WTC11 (cell line): ENCODE measurements around the gene MYCBP2. TPM values are rescaled to one million over a fixed set of nuclear protein-coding genes. Genes with fewer than 3 reads are reported as not detected.
A peak's percentile ranks its signal among the peaks of the same experiment; 100 is the strongest.

Experiments
- ATAC-seq: fragments of 200-7000 bp; cut with Tn5 transposase; 2 replicates; pipeline ENCODE4 v1.10.0; 2021; ENCODE audit warnings: mild to moderate bottlenecking, moderate library complexity
- CTCF ChIA-PET: fragments of 300-600 bp; sonication (Branson Sonifier 250); formaldehyde crosslinking; loops from one replicate; lab custom pipeline; 2021; ENCODE audit warnings: antibody characterized with exemption; lab: Charles Lee
- POLR2A ChIA-PET: fragments of 350-600 bp; sonication (Branson Sonifier 250); formaldehyde crosslinking; loops from one replicate; lab custom pipeline; 2021; ENCODE audit warnings: antibody characterized with exemption; lab: Charles Lee
- DNase-seq: peaks from one replicate; pipeline ENCODE4 v3.0.0; 2021; ENCODE audit warnings: low spot score
- H3K27ac Mint-ChIP-seq: 2 replicates; pipeline ENCODE4 v1.8.0; 2021; ENCODE audit warnings: mixed read lengths
- H3K27me3 Mint-ChIP-seq: 2 replicates; pipeline ENCODE4 v1.8.0; 2021; ENCODE audit warnings: low read depth, mild to moderate bottlenecking, moderate library complexity, mixed read lengths
- H3K36me3 Mint-ChIP-seq: 2 replicates; pipeline ENCODE4 v1.8.0; 2021; ENCODE audit warnings: mixed read lengths
- H3K4me1 Mint-ChIP-seq: 2 replicates; pipeline ENCODE4 v1.8.0; 2022; ENCODE audit warnings: mixed read lengths
- H3K4me3 Mint-ChIP-seq: 2 replicates; pipeline ENCODE4 v1.8.0; 2021; ENCODE audit warnings: mild to moderate bottlenecking, moderate library complexity, mixed read lengths
- H3K9me3 Mint-ChIP-seq: 2 replicates; pipeline ENCODE4 v1.8.0; 2021; ENCODE audit warnings: mixed read lengths
- ATF1 ChIP-seq: sonication (generic); formaldehyde crosslinking; IDR thresholded peaks from 2 replicates; pipeline ENCODE4 v1.8.1; 2023; ENCODE audit warnings: mild to moderate bottlenecking, moderate library complexity, missing genetic modification reagents
- CREB1 ChIP-seq: sonication (generic); formaldehyde crosslinking; IDR thresholded peaks from 2 replicates; pipeline ENCODE4 v1.8.0; 2023; ENCODE audit warnings: mild to moderate bottlenecking, missing genetic modification reagents
- EMX1 ChIP-seq: fragments of 250-450 bp; sonication (Bioruptor Pico); IDR thresholded peaks from 2 replicates; pipeline ENCODE4 v1.8.0; 2021; ENCODE audit warnings: mild to moderate bottlenecking
- ESRRA ChIP-seq: sonication (generic); formaldehyde crosslinking; IDR thresholded peaks from 2 replicates; pipeline ENCODE4 v1.8.1; 2022; ENCODE audit warnings: mild to moderate bottlenecking, missing genetic modification reagents, borderline replicate concordance
- FOXP1 ChIP-seq: sonication (generic); formaldehyde crosslinking; IDR thresholded peaks from 2 replicates; pipeline ENCODE4 v1.8.0; 2022; ENCODE audit warnings: missing genetic modification reagents, mild to moderate bottlenecking, moderate library complexity, borderline replicate concordance
- GTF2I ChIP-seq: fragments of 250-450 bp; sonication (Bioruptor Pico); conservative IDR thresholded peaks from 2 replicates; pipeline ENCODE4 v1.4.0; 2021; ENCODE audit warnings: mild to moderate bottlenecking
- MXD4 ChIP-seq: fragments of 250-450 bp; sonication (Bioruptor Pico); IDR thresholded peaks from 2 replicates; pipeline ENCODE4 v1.8.0; 2021; ENCODE audit warnings: mild to moderate bottlenecking, moderate library complexity, borderline replicate concordance
- NFE2L1 ChIP-seq: sonication (generic); formaldehyde crosslinking; IDR thresholded peaks from 2 replicates; pipeline ENCODE4 v1.8.1; 2023; ENCODE audit warnings: missing genetic modification reagents
- NR1H2 ChIP-seq: sonication (generic); formaldehyde crosslinking; IDR thresholded peaks from 2 replicates; pipeline ENCODE4 v1.9.0; 2021; ENCODE audit warnings: mild to moderate bottlenecking, moderate library complexity, missing genetic modification reagents
- TCF7 ChIP-seq: sonication (generic); formaldehyde crosslinking; IDR thresholded peaks from 2 replicates; pipeline ENCODE4 v1.8.0; 2022; ENCODE audit warnings: mild to moderate bottlenecking, low read depth, missing genetic modification reagents, moderate library complexity
- TEAD4 ChIP-seq: sonication (generic); formaldehyde crosslinking; IDR thresholded peaks from 2 replicates; pipeline ENCODE4 v1.8.0; 2022; ENCODE audit warnings: mild to moderate bottlenecking, missing genetic modification reagents
- ZBTB21 ChIP-seq: sonication (generic); formaldehyde crosslinking; IDR thresholded peaks from 2 replicates; pipeline ENCODE4 v1.8.1; 2023; ENCODE audit warnings: mild to moderate bottlenecking, missing genetic modification reagents, borderline replicate concordance
- ZNF219 ChIP-seq: sonication (generic); formaldehyde crosslinking; IDR thresholded peaks from 2 replicates; pipeline ENCODE4 v1.8.0; 2023; ENCODE audit warnings: missing genetic modification reagents, mild to moderate bottlenecking, borderline replicate concordance
- ZNF263 ChIP-seq: sonication (generic); formaldehyde crosslinking; IDR thresholded peaks from 2 replicates; pipeline ENCODE4 v1.8.1; 2022; ENCODE audit warnings: low read depth, mild to moderate bottlenecking, moderate library complexity, missing genetic modification reagents
- total RNA-seq: library from RNA; stranded (reverse); gene quantifications from 3 replicates; pipeline ENCODE4 v1.2.3, GENCODE V29; 2021
- TF ChIP-seq, protein P1 (sequence below): sonication (generic); formaldehyde crosslinking; IDR thresholded peaks from 2 replicates; pipeline ENCODE4 v1.8.0; 2023; ENCODE audit warnings: missing genetic modification reagents, mild to moderate bottlenecking, borderline replicate concordance
- TF ChIP-seq, protein P2 (sequence below): sonication (generic); formaldehyde crosslinking; IDR thresholded peaks from 2 replicates; pipeline ENCODE4 v1.8.0; 2022; ENCODE audit warnings: mild to moderate bottlenecking, missing genetic modification reagents
- TF ChIP-seq, protein P3 (sequence below): sonication (generic); formaldehyde crosslinking; conservative IDR thresholded peaks from 2 replicates; pipeline ENCODE4 v1.8.1; 2022; ENCODE audit warnings: mild to moderate bottlenecking, missing genetic modification reagents
- TF ChIP-seq, protein P4 (sequence below): sonication (generic); formaldehyde crosslinking; IDR thresholded peaks from 2 replicates; pipeline ENCODE4 v1.8.1; 2022; ENCODE audit warnings: mild to moderate bottlenecking, missing genetic modification reagents, moderate library complexity, borderline replicate concordance

MYCBP2 gene
- total RNA-seq, 1 experiment from 2014 or later = 54.3 TPM

DNA sequence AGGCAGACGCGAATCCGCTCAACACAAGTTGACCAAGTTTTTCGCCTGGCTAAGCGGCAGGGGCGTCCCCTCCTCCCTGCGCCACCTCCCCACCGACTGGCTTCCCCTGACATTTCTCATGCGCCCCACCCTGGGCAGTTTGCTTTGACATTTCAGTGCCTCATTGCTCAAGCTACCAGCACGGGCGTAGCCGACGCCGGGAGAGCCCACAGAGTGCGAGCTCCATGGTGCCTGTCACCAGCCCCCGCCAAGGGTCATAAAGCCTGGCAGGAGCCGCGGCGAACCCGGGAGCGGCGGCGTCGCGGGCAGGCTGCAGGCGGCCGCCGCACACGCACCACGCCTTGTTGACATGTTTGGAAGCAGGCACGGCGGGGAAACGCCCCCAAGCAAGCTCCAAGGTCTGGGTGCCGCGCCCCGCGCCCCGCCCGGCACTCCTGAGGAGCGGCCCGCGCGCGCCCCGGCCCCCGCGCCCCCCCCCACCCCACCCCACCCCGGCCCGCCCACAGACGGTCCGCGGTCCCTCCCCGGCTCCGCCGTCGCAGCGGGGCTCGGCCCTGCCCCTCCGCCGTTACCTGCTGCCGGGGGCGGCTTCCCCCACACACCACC, 300.5 kb downstream of the MYCBP2 start (continued):
- TF ChIP-seq ZNF219 (no peak), MXD4 (CRISPR knock-in tag) (no peak), TCF7 (no peak), FOXP1 (CRISPR knock-in tag) (peak; percentile 51; the same call in 1 of the 2 replicates), ATF1 (CRISPR knock-in tag) (no peak), GTF2I (CRISPR knock-in tag) (no peak), ZNF263 (CRISPR knock-in tag) (no peak), NFE2L1 (0 out of 2 replicates have a peak, but pooled peaks have one; percentile 33), NR1H2 (CRISPR knock-in tag) (no peak), EMX1 (CRISPR knock-in tag) (no peak), TEAD4 (CRISPR knock-in tag) (no peak), ZBTB21 (CRISPR knock-in tag) (no peak), ESRRA (CRISPR knock-in tag) (no peak)
- TF ChIP-seq, protein P1, sequence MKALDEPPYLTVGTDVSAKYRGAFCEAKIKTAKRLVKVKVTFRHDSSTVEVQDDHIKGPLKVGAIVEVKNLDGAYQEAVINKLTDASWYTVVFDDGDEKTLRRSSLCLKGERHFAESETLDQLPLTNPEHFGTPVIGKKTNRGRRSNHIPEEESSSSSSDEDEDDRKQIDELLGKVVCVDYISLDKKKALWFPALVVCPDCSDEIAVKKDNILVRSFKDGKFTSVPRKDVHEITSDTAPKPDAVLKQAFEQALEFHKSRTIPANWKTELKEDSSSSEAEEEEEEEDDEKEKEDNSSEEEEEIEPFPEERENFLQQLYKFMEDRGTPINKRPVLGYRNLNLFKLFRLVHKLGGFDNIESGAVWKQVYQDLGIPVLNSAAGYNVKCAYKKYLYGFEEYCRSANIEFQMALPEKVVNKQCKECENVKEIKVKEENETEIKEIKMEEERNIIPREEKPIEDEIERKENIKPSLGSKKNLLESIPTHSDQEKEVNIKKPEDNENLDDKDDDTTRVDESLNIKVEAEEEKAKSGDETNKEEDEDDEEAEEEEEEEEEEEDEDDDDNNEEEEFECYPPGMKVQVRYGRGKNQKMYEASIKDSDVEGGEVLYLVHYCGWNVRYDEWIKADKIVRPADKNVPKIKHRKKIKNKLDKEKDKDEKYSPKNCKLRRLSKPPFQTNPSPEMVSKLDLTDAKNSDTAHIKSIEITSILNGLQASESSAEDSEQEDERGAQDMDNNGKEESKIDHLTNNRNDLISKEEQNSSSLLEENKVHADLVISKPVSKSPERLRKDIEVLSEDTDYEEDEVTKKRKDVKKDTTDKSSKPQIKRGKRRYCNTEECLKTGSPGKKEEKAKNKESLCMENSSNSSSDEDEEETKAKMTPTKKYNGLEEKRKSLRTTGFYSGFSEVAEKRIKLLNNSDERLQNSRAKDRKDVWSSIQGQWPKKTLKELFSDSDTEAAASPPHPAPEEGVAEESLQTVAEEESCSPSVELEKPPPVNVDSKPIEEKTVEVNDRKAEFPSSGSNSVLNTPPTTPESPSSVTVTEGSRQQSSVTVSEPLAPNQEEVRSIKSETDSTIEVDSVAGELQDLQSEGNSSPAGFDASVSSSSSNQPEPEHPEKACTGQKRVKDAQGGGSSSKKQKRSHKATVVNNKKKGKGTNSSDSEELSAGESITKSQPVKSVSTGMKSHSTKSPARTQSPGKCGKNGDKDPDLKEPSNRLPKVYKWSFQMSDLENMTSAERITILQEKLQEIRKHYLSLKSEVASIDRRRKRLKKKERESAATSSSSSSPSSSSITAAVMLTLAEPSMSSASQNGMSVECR (CRISPR knock-in tag) = peak; percentile 44; the same call in 1 of the 2 replicates
- TF ChIP-seq, protein P2, sequence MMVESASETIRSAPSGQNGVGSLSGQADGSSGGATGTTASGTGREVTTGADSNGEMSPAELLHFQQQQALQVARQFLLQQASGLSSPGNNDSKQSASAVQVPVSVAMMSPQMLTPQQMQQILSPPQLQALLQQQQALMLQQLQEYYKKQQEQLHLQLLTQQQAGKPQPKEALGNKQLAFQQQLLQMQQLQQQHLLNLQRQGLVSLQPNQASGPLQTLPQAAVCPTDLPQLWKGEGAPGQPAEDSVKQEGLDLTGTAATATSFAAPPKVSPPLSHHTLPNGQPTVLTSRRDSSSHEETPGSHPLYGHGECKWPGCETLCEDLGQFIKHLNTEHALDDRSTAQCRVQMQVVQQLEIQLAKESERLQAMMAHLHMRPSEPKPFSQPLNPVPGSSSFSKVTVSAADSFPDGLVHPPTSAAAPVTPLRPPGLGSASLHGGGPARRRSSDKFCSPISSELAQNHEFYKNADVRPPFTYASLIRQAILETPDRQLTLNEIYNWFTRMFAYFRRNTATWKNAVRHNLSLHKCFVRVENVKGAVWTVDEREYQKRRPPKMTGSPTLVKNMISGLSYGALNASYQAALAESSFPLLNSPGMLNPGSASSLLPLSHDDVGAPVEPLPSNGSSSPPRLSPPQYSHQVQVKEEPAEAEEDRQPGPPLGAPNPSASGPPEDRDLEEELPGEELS (CRISPR knock-in tag) = no peak
- TF ChIP-seq, protein P3, sequence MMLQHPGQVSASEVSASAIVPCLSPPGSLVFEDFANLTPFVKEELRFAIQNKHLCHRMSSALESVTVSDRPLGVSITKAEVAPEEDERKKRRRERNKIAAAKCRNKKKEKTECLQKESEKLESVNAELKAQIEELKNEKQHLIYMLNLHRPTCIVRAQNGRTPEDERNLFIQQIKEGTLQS = no peak
- TF ChIP-seq, all 79 proteins: peak for 7

DNA sequence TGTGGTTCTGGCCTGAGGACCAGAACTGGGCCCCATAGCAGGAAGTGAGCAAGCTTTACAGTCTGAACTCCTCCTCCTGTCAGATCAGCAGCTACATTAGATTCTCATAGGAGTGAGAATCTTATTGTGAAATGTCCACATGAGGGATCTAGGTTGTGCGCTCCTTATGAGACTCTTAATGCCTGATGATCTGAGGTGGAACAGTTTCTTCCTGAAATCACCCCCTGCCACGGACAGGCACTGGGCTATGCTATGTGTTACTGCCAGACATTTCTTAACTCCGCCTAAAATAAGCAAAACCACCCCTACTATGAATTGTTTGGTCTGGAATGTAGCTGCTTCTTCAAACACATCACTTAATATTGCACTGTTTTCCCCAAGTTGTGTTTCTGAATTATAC, 304.6 kb downstream of the MYCBP2 start:
- H3K4me1 Mint-ChIP-seq = peaks cover 26% of the 10 kb centered on the region
- H3K4me3 Mint-ChIP-seq = no peak overlapping the region
- H3K9me3 Mint-ChIP-seq = no peaks in the 10 kb centered on the region
- TF ChIP-seq, protein P4, sequence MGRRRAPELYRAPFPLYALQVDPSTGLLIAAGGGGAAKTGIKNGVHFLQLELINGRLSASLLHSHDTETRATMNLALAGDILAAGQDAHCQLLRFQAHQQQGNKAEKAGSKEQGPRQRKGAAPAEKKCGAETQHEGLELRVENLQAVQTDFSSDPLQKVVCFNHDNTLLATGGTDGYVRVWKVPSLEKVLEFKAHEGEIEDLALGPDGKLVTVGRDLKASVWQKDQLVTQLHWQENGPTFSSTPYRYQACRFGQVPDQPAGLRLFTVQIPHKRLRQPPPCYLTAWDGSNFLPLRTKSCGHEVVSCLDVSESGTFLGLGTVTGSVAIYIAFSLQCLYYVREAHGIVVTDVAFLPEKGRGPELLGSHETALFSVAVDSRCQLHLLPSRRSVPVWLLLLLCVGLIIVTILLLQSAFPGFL (CRISPR knock-in tag) = no peak
- TF ChIP-seq CREB1 (CRISPR knock-in tag) = no peak
- no peak for ATAC-seq
- peaks cover 2% of the 10 kb centered on the region for H3K36me3 Mint-ChIP-seq
- no peak for DNase-seq
- H3K27ac Mint-ChIP-seq = no peak overlapping the region
- ChIA-PET CTCF (no interaction called here), POLR2A (no interaction called here)
- H3K27me3 Mint-ChIP-seq = no peaks in the 10 kb centered on the region
